H9 (cell line): Measurements from ENCODE around the gene FCN2. TPM values are rescaled to one million over a fixed set of nuclear protein-coding genes. Genes with fewer than 3 reads are reported as not detected.

Experiments
- DNase-seq: peaks from one replicate; pipeline ENCODE4 v3.0.0-alpha.2; 2017
- H2AFZ ChIP-seq: one replicate; pipeline ENCODE4 v1.6.1; 2013; ENCODE audit warnings: mild to moderate bottlenecking, low read length, control low read depth, moderate library complexity
- H2AK5ac ChIP-seq: 2 replicates; pipeline ENCODE4 v1.6.1; 2013; ENCODE audit warnings: low read length, control low read depth, mixed read lengths; ENCODE audit not compliant: insufficient read length
- H2BK120ac ChIP-seq: one replicate; pipeline ENCODE4 v1.6.1; 2013; ENCODE audit warnings: low read depth, mild to moderate bottlenecking, low read length, control low read depth, inconsistent platforms; ENCODE audit not compliant: poor library complexity, severe bottlenecking
- H2BK12ac ChIP-seq: 2 replicates; pipeline ENCODE4 v1.6.1; 2013; ENCODE audit warnings: low read length, control low read depth, mixed read lengths, low read depth; ENCODE audit not compliant: insufficient read length
- H2BK15ac ChIP-seq: 2 replicates; pipeline ENCODE4 v1.6.1; 2013; ENCODE audit warnings: low read depth, low read length, control low read depth
- H2BK20ac ChIP-seq: one replicate; pipeline ENCODE4 v1.6.1; 2013; ENCODE audit warnings: low read depth, mild to moderate bottlenecking, low read length, control low read depth, inconsistent platforms; ENCODE audit not compliant: poor library complexity, severe bottlenecking
- H2BK5ac ChIP-seq: 2 replicates; pipeline ENCODE4 v1.6.1; 2013; ENCODE audit warnings: low read length, control low read depth, mixed read lengths; ENCODE audit not compliant: insufficient read length
- H3K14ac ChIP-seq: 2 replicates; pipeline ENCODE4 v1.6.1; 2013; ENCODE audit warnings: low read length, control low read depth; ENCODE audit not compliant: insufficient read depth
- H3K18ac ChIP-seq: 2 replicates; pipeline ENCODE4 v1.6.1; 2013; ENCODE audit warnings: low read depth, mild to moderate bottlenecking, mixed read lengths, low read length, control low read depth; ENCODE audit not compliant: insufficient read length
- H3K23ac ChIP-seq: 2 replicates; pipeline ENCODE4 v1.6.1; 2013; ENCODE audit warnings: low read length, control low read depth, mixed read lengths, low read depth; ENCODE audit not compliant: insufficient read length
- H3K23me2 ChIP-seq: 2 replicates; pipeline ENCODE4 v1.6.1; 2013; ENCODE audit warnings: low read depth, mild to moderate bottlenecking, mixed read lengths, low read length, control low read depth; ENCODE audit not compliant: insufficient read length, poor library complexity, severe bottlenecking
- H3K27ac ChIP-seq: 2 replicates; pipeline ENCODE4 v1.5.1; 2013; ENCODE audit warnings: low read length, control low read depth, mixed read lengths, low read depth; ENCODE audit not compliant: insufficient read length
- H3K27me3 ChIP-seq: 2 replicates; pipeline ENCODE4 v1.6.1; 2013; ENCODE audit warnings: low read length, control low read depth, inconsistent platforms; ENCODE audit not compliant: insufficient read depth
- H3K4ac ChIP-seq: 2 replicates; pipeline ENCODE4 v1.6.1; 2013; ENCODE audit warnings: low read depth, mild to moderate bottlenecking, control low read depth, inconsistent platforms, low read length, moderate library complexity
- H3K4me1 ChIP-seq: 2 replicates; pipeline ENCODE4 v1.6.1; 2013; ENCODE audit warnings: low read length, control low read depth, inconsistent platforms; ENCODE audit not compliant: insufficient read depth
- H3K4me2 ChIP-seq: 2 replicates; pipeline ENCODE4 v1.6.1; 2013; ENCODE audit warnings: low read length, control low read depth, mixed read lengths; ENCODE audit not compliant: insufficient read length, insufficient read depth
- H3K56ac ChIP-seq: 2 replicates; pipeline ENCODE4 v1.6.1; 2013; ENCODE audit warnings: low read depth, mild to moderate bottlenecking, mixed read lengths, low read length, control low read depth; ENCODE audit not compliant: insufficient read length
- H3K79me1 ChIP-seq: 2 replicates; pipeline ENCODE4 v1.6.1; 2013; ENCODE audit warnings: low read depth, mild to moderate bottlenecking, moderate library complexity, low read length, control low read depth, inconsistent platforms; ENCODE audit not compliant: insufficient read depth, poor library complexity, severe bottlenecking
- H3K79me2 ChIP-seq: 2 replicates; pipeline ENCODE4 v1.6.1; 2013; ENCODE audit warnings: low read length, control low read depth, inconsistent platforms; ENCODE audit not compliant: insufficient read depth
- H3K9ac ChIP-seq: 2 replicates; pipeline ENCODE4 v1.6.1; 2013; ENCODE audit warnings: low read length, control low read depth, mixed read lengths; ENCODE audit not compliant: insufficient read length; ENCODE audit errors: extremely low read depth
- H3K9me3 ChIP-seq: one replicate; pipeline ENCODE4 v1.6.1; 2013; ENCODE audit warnings: low read depth, low read length, inconsistent platforms; ENCODE audit not compliant: control insufficient read depth
- H3T11ph ChIP-seq: one replicate; pipeline ENCODE4 v1.6.1; 2013; ENCODE audit warnings: mild to moderate bottlenecking, low read length, control low read depth, inconsistent platforms
- H4K20me1 ChIP-seq: one replicate; pipeline ENCODE4 v1.6.1; 2013; ENCODE audit not compliant: control insufficient read depth, insufficient read length, insufficient read depth
- H4K5ac ChIP-seq: 2 replicates; pipeline ENCODE4 v1.6.1; 2013; ENCODE audit warnings: low read depth, mild to moderate bottlenecking, mixed read lengths, low read length, control low read depth; ENCODE audit not compliant: insufficient read length
- H4K8ac ChIP-seq: replicated peaks from 2 replicates; pipeline ENCODE4 v1.6.1; 2013; ENCODE audit warnings: low read length, control low read depth, mixed read lengths, low read depth; ENCODE audit not compliant: insufficient read length
- H4K91ac ChIP-seq: 2 replicates; pipeline ENCODE4 v1.6.1; 2013; ENCODE audit warnings: low read depth, mild to moderate bottlenecking, moderate library complexity, mixed read lengths, low read length, control low read depth; ENCODE audit not compliant: insufficient read length
- H3K27ac Mint-ChIP-seq, 3 experiments: 2 replicates in 2 of 3; 3 replicates in 1 of 3; pipeline ENCODE4 v1.8.0; 2020 to 2021; ENCODE audit warnings: mixed read lengths in 3 of 3, mild to moderate bottlenecking in 1 of 3, moderate library complexity in 1 of 3
- H3K27me3 Mint-ChIP-seq: 2 replicates; pipeline ENCODE4 v1.8.0; 2021; ENCODE audit warnings: low read depth, mild to moderate bottlenecking, moderate library complexity, mixed read lengths
- H3K36me3 Mint-ChIP-seq, 3 experiments: 2 replicates in 2 of 3; 3 replicates in 1 of 3; pipeline ENCODE4 v1.8.0; 2020 to 2021; ENCODE audit warnings: low read depth in 3 of 3, mixed read lengths in 3 of 3; ENCODE audit not compliant: insufficient read depth in 1 of 3
- H3K4me1 Mint-ChIP-seq, 2 experiments: 2 replicates each; pipeline ENCODE4 v1.8.0; 2020; ENCODE audit warnings: mixed read lengths in 2 of 2
- H3K4me3 Mint-ChIP-seq, 2 experiments: 2 replicates in 1 of 2; 3 replicates in 1 of 2; pipeline ENCODE4 v1.8.0; 2020 to 2021; ENCODE audit warnings: mild to moderate bottlenecking in 2 of 2, mixed read lengths in 2 of 2, moderate library complexity in 1 of 2
- H3K9me3 Mint-ChIP-seq, 2 experiments: 2 replicates in 1 of 2; 3 replicates in 1 of 2; pipeline ENCODE4 v1.8.0; 2020; ENCODE audit warnings: mild to moderate bottlenecking in 2 of 2, mixed read lengths in 2 of 2, moderate library complexity in 1 of 2
- WGBS: extraction: QIAGEN DNeasy Blood & Tissue Kit; methylation state at CpG from one replicate; pipeline ENCODE4 v1.1.7; 2013; ENCODE audit warnings: missing lambda C conversion rate, low lambda C conversion rate, mixed read lengths; ENCODE audit not compliant: insufficient read length; ENCODE audit errors: extremely low coverage; 5-methylcytosine and 5-hydroxymethylcytosine counted together
- total RNA-seq: library from RNA; stranded (reverse); gene quantifications from 2 replicates; pipeline ENCODE4 v1.2.1, GENCODE V29; 2021
- TF ChIP-seq, protein P1 (sequence below): fragments of 200-600 bp; sonication (generic); conservative IDR thresholded peaks from 3 replicates; pipeline ENCODE4 v1.8.0; 2021; ENCODE audit warnings: antibody characterized with exemption, mild to moderate bottlenecking

Gene FCN2
- total RNA-seq, 1 experiment from 2014 or later: not detected

DNA sequence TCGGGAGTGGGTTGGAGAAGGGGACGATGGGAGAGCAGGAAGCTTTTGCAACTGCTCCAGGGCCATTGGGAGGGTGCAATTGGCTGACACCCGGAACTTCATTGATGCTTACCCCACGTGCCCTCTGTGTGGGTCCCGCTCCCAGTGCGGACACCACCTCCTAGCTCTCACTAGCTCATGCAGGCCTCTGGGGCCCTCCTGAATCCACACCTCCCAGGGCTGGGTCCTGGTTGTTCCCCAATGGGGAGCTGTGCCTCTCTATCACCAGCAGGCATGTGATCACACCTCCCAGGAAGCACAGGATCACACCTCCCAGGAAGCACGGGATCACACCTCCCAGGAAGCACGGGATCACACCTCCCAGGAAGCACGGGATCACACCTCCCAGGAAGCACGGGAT is 32.1 kb upstream of the FCN2 start:
- H3K14ac ChIP-seq: no peak overlapping the region
- no peak overlapping the region for H2BK15ac ChIP-seq
- H3K36me3 Mint-ChIP-seq: no peaks in the 10 kb centered on the region; a peak in 1 of 7 replicates
- TF ChIP-seq, protein P1, sequence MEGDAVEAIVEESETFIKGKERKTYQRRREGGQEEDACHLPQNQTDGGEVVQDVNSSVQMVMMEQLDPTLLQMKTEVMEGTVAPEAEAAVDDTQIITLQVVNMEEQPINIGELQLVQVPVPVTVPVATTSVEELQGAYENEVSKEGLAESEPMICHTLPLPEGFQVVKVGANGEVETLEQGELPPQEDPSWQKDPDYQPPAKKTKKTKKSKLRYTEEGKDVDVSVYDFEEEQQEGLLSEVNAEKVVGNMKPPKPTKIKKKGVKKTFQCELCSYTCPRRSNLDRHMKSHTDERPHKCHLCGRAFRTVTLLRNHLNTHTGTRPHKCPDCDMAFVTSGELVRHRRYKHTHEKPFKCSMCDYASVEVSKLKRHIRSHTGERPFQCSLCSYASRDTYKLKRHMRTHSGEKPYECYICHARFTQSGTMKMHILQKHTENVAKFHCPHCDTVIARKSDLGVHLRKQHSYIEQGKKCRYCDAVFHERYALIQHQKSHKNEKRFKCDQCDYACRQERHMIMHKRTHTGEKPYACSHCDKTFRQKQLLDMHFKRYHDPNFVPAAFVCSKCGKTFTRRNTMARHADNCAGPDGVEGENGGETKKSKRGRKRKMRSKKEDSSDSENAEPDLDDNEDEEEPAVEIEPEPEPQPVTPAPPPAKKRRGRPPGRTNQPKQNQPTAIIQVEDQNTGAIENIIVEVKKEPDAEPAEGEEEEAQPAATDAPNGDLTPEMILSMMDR: no peak
- H3T11ph ChIP-seq: no peak overlapping the region
- no peaks in the 10 kb centered on the region for H3K23me2 ChIP-seq
- no peak overlapping the region for H2BK12ac ChIP-seq
- no peaks in the 10 kb centered on the region for H3K79me2 ChIP-seq
- no peaks in the 10 kb centered on the region for H3K27me3 ChIP-seq
- no peak overlapping the region for H4K91ac ChIP-seq
- H2AFZ ChIP-seq: no peak overlapping the region
- H3K4me3 Mint-ChIP-seq: no peak overlapping the region
- H3K18ac ChIP-seq: no peak overlapping the region
- H3K27ac ChIP-seq: no peak overlapping the region
- H4K20me1 ChIP-seq: no peaks in the 10 kb centered on the region
- H3K27ac Mint-ChIP-seq: no peak overlapping the region
- H2AK5ac ChIP-seq: no peak overlapping the region
- no peak overlapping the region for H3K4ac ChIP-seq
- no peak overlapping the region for H4K5ac ChIP-seq
- no peak overlapping the region for H4K8ac ChIP-seq
- DNase-seq: no peak
- no peak overlapping the region for H2BK120ac ChIP-seq
- no CpG with 5 or more reads among the region's 10 CpGs for WGBS
- H3K9me3 ChIP-seq: peaks cover 5% of the 10 kb centered on the region
- no peak overlapping the region for H2BK20ac ChIP-seq
- no peaks in the 10 kb centered on the region for H3K79me1 ChIP-seq
- no peaks in the 10 kb centered on the region for H3K4me1 ChIP-seq
- no peaks in the 10 kb centered on the region for H3K4me1 Mint-ChIP-seq
- no peak overlapping the region for H3K9ac ChIP-seq
- no peak overlapping the region for H3K56ac ChIP-seq
- H3K4me2 ChIP-seq: no peak overlapping the region
- H3K23ac ChIP-seq: no peak overlapping the region
- peaks cover 7 to 8% of the 10 kb centered on the region in 2 experiments; a peak in 3 of 5 replicates for H3K9me3 Mint-ChIP-seq
- no peak overlapping the region for H2BK5ac ChIP-seq
- peaks cover 2% of the 10 kb centered on the region for H3K27me3 Mint-ChIP-seq
